Adipocyte (in vitro differentiated cells): ENCODE results near the gene NR4A3.
A peak's percentile ranks its signal among the peaks of the same experiment; 100 is the strongest.

Experiments used
- DNase-seq: peaks from one replicate; pipeline ENCODE4 v3.0.0-alpha.2; 2015; ENCODE audit warnings: low read depth
- H3K27me3 ChIP-seq: replicated peaks from 2 replicates; pipeline ENCODE4 v1.7.0; 2013; ENCODE audit warnings: mild to moderate bottlenecking, low read length, moderate library complexity; ENCODE audit not compliant: control insufficient read depth, insufficient read depth
- H3K36me3 ChIP-seq: 2 replicates; pipeline ENCODE4 v1.7.0; 2013; ENCODE audit warnings: low read length, mild to moderate bottlenecking, moderate library complexity; ENCODE audit not compliant: control insufficient read depth, insufficient read depth, severe bottlenecking
- H3K4me1 ChIP-seq: 2 replicates; pipeline ENCODE4 v1.7.0; 2013; ENCODE audit warnings: mild to moderate bottlenecking, low read length, moderate library complexity; ENCODE audit not compliant: control insufficient read depth, insufficient read depth
- H3K4me3 ChIP-seq: 2 replicates; pipeline ENCODE4 v1.7.0; 2013; ENCODE audit warnings: mild to moderate bottlenecking, low read length, moderate library complexity
- H3K9ac ChIP-seq: 2 replicates; pipeline ENCODE4 v1.7.0; 2013; ENCODE audit warnings: mild to moderate bottlenecking, low read length, moderate library complexity
- H3K9me3 ChIP-seq: 2 replicates; pipeline ENCODE4 v1.7.0; 2013; ENCODE audit warnings: mild to moderate bottlenecking, low read length, moderate library complexity; ENCODE audit not compliant: control insufficient read depth

NR4A3 gene

DNA sequence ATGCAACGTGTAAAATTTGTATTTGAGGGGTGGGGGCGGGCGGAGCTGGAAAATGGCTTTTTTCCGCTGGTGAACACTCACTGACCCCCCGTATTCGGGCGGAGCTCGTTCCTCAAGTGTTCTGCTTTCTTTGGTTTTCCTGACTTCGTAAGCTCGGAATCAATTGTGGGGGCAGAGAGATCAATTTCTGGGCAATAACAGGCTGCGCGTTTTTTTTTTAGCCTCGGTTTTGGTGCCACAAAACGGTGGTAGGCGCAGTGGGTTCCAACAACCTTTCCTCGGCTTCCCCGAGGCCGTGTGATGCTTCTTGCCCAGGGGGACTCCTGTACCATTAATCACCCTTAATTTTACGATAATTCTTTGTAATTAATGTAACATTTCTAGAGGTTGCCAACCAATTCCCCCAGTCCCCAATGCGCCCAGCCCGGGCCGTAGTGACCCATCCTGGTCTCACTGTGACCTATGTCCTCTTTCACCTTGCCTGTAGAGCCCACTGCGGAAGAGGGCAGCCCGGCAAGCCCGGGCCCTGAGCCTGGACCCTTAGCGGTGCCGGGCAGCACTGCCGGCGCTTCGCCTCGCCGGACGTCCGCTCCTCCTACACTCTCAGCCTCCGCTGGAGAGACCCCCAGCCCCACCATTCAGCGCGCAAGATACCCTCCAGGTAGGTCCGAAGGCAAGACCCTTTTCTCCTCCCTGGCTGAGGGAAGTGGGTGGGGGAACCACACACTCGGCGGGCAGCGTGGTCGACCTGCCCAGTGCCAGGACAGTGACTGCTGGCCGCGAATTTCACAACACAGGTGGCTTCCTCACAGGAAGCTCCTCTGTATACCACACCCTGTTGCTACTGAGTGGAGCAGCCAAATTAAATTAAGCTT, 3.7 kb downstream of the NR4A3 start:
- Histone ChIP-seq H3K4me3 (peak overlapping the region; percentile 85), H3K27me3 (peaks cover 7% of the 10 kb centered on the region), H3K9ac (peak overlapping the region; percentile 79), H3K4me1 (peaks cover 5% of the 10 kb centered on the region), H3K36me3 (no peaks in the 10 kb centered on the region), H3K9me3 (no peaks in the 10 kb centered on the region)
- no peak for DNase-seq

DNA sequence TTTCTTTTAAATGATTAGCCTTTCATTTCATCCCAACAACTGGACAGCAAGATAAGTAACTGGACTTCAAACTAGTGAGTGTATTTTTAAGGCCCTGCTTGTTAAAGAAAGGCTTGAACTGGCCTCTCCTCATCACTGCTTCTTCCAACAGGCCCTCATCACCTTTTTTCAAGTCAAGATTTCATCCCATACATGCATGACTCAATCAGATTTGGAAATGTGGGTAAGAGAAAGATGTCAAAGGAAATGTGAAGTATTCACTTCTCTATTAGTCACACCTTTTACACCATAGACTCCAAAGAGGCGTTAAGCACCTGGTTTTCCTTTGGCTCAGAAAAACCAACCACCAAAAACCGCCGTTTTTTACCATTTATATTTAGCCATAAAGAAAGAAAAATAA, 4.9 kb downstream of the NR4A3 start:
- no peak overlapping the region for H3K9ac ChIP-seq
- peaks cover 5% of the 10 kb centered on the region for H3K4me1 ChIP-seq
- H3K27me3 ChIP-seq: peaks cover 7% of the 10 kb centered on the region
- no peak overlapping the region for H3K4me3 ChIP-seq
- no peaks in the 10 kb centered on the region for H3K9me3 ChIP-seq
- no peaks in the 10 kb centered on the region for H3K36me3 ChIP-seq
- no peak for DNase-seq

DNA sequence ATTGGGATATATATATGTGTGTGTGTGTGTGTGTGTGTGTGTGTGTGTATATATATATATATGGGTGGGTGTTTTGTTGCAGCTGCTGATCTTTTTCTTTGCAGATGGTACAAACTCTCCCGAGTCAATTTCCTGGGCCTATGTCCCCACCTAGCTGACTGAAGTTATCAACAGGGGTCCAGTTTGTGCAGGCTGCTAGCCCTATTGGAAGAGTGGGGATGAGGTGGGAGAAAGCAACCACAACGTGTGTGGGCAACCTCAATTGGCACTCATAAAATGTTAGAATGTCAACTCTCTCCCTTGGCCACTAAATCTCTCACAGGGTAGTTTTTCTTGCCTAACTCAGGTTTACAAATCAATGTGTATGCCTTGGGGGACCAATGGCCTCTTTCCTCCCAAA, 5.6 kb downstream of the NR4A3 start:
- no peak for DNase-seq
- H3K9me3 ChIP-seq: no peaks in the 10 kb centered on the region
- H3K36me3 ChIP-seq: no peaks in the 10 kb centered on the region

DNA sequence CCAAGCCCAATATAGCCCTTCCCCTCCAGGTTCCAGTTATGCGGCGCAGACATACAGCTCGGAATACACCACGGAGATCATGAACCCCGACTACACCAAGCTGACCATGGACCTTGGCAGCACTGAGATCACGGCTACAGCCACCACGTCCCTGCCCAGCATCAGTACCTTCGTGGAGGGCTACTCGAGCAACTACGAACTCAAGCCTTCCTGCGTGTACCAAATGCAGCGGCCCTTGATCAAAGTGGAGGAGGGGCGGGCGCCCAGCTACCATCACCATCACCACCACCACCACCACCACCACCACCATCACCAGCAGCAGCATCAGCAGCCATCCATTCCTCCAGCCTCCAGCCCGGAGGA, 6.3 kb downstream of the NR4A3 start:
- DNase-seq: no peak
- Histone ChIP-seq H3K27me3 (peaks cover 7% of the 10 kb centered on the region), H3K9me3 (no peaks in the 10 kb centered on the region), H3K9ac (no peak overlapping the region), H3K4me1 (peaks cover 5% of the 10 kb centered on the region), H3K4me3 (no peak overlapping the region), H3K36me3 (no peaks in the 10 kb centered on the region)

More for the DNA sequence above, 5.6 kb downstream of the NR4A3 start:
- Histone ChIP-seq H3K9ac (no peak overlapping the region), H3K4me1 (peaks cover 5% of the 10 kb centered on the region), H3K4me3 (no peak overlapping the region), H3K27me3 (peaks cover 7% of the 10 kb centered on the region)

DNA sequence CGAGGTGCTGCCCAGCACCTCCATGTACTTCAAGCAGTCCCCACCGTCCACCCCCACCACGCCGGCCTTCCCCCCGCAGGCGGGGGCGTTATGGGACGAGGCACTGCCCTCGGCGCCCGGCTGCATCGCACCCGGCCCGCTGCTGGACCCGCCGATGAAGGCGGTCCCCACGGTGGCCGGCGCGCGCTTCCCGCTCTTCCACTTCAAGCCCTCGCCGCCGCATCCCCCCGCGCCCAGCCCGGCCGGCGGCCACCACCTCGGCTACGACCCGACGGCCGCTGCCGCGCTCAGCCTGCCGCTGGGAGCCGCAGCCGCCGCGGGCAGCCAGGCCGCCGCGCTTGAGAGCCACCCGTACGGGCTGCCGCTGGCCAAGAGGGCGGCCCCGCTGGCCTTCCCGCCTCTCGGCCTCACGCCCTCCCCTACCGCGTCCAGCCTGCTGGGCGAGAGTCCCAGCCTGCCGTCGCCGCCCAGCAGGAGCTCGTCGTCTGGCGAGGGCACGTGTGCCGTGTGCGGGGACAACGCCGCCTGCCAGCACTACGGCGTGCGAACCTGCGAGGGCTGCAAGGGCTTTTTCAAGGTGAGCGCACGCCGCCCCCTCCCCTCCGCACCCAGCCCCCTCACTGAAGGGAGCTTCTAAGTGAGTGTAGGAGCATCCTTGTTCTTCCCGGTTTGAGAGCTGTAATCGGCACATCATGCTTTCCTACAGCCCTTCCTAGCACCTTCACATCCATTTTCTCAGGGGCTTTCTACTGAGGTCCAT, 6.9 kb downstream of the NR4A3 start:
- Histone ChIP-seq H3K36me3 (peaks cover 2% of the 10 kb centered on the region), H3K4me3 (peak overlapping the region; percentile 56), H3K9ac (no peak overlapping the region), H3K27me3 (peaks cover 7% of the 10 kb centered on the region), H3K4me1 (peaks cover 5% of the 10 kb centered on the region), H3K9me3 (no peaks in the 10 kb centered on the region)
- DNase-seq: no peak

DNA sequence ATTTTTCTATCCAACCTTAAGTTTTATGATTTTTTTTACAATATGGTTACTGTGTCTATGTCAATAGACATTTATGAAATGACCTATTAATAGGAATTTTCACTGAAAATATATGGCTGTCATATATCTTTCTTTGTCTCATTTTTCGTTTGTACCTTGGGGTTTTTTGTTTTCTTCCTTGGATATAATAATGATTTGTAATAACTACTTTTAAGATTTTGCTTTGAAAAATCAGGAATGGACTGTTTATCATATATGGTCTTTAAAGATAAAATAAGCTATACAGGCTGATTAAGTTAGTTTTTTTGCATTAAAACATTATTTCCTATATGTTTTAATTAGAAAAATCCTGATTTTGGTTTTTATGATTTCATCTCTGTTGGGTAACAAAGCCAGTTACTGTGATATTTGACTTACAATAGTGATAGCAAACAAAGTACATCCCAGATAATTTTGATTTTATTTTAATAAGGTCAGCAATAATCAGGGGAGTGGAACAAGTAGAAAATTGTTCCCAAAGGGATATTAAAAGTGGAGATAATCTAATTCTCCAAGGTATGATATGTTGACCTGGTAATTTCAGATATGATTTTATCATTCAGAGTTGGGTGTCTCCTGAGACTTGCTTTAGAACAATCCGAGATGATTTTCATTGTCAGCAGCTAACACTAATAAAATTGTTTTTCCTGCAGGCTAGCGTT, 10.3 kb downstream of the NR4A3 start:
- Histone ChIP-seq H3K27me3 (peaks cover 7% of the 10 kb centered on the region), H3K4me3 (no peak overlapping the region), H3K36me3 (peaks cover 6% of the 10 kb centered on the region), H3K9ac (no peak overlapping the region), H3K4me1 (no peaks in the 10 kb centered on the region), H3K9me3 (no peaks in the 10 kb centered on the region)
- DNase-seq: no peak

DNA sequence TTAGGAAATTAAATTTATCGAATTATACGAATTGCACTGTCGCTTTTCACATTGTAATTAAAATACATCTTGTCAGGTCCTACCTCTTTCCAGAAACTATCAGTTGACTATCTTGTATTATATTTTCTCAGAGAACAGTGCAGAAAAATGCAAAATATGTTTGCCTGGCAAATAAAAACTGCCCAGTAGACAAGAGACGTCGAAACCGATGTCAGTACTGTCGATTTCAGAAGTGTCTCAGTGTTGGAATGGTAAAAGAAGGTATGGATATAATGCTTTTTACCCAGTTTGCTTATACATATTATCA, 10.8 kb downstream of the NR4A3 start:
- H3K9ac ChIP-seq: no peak overlapping the region
- DNase-seq: no peak
- H3K4me3 ChIP-seq: no peak overlapping the region
- peaks cover 4% of the 10 kb centered on the region for H3K27me3 ChIP-seq
- H3K36me3 ChIP-seq: peaks cover 6% of the 10 kb centered on the region
- no peaks in the 10 kb centered on the region for H3K4me1 ChIP-seq
- H3K9me3 ChIP-seq: no peaks in the 10 kb centered on the region

DNA sequence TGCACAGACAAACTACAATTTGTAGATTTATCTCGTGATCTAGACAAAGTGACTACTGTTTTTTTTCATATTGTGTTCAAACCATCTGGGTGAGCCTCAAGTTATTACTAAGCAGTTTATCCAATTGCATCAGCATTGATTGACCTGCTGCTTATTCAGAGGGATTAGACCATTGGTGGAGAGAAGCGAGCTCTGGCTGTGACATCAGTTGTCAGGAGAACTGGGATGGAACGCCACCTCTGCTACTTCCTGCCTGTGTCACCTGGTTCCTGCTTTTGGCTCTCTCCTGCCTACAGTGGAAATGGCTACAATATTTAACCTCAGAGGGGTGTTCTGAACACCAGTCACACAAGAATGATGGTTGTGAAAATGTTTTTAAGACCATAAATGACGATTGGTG, 12.1 kb downstream of the NR4A3 start:
- no peaks in the 10 kb centered on the region for H3K4me1 ChIP-seq
- no peaks in the 10 kb centered on the region for H3K27me3 ChIP-seq
- H3K9me3 ChIP-seq: no peaks in the 10 kb centered on the region
- DNase-seq: no peak
- no peak overlapping the region for H3K4me3 ChIP-seq
- H3K9ac ChIP-seq: no peak overlapping the region
- peaks cover 6% of the 10 kb centered on the region for H3K36me3 ChIP-seq

DNA sequence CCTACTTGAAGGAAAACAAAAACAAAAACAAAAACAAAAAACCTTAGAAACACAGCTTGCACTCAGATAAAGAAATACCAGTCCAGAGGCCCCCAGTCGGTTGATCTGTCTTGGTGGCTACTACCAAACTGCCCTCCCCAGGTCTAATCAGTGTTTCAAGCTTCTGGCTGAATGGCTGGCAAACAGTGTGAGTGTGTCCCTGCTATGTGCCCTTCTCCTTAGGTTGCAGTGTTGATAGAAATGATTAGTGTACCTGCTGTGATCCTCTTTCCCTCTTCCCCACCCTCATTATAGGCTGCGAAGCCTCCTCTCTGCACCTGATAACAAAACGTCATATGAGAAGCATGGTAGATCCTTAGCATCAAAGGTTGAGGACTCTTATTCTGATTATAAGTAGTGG, 12.8 kb downstream of the NR4A3 start:
- no peaks in the 10 kb centered on the region for H3K27me3 ChIP-seq
- H3K4me3 ChIP-seq: no peak overlapping the region
- no peaks in the 10 kb centered on the region for H3K9me3 ChIP-seq
- no peaks in the 10 kb centered on the region for H3K4me1 ChIP-seq
- no peak overlapping the region for H3K9ac ChIP-seq
- peaks cover 6% of the 10 kb centered on the region for H3K36me3 ChIP-seq
- DNase-seq: no peak

DNA sequence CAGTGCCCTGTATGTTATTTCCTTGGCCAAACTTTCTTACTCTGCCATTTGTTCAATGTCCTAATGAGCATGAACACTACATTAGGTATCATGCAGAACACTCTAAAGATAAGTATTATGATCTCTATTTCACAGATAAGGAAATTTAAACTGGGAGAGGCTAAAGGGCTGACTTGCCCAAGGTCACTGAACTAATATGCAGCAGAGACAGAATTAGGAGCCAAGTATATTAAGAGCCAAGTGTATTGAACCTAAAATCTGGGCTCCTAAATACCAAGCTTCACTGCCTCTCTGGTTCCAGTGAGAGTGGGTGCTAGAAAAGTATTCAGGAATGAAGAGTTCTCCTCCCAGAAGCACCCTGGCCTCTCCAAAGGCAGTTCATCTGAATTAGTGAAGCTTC, 13.5 kb downstream of the NR4A3 start:
- H3K36me3 ChIP-seq: peaks cover 6% of the 10 kb centered on the region
- H3K27me3 ChIP-seq: no peaks in the 10 kb centered on the region
- no peak for DNase-seq
- H3K4me3 ChIP-seq: no peak overlapping the region
- H3K9ac ChIP-seq: no peak overlapping the region
- H3K4me1 ChIP-seq: no peaks in the 10 kb centered on the region
- no peaks in the 10 kb centered on the region for H3K9me3 ChIP-seq

DNA sequence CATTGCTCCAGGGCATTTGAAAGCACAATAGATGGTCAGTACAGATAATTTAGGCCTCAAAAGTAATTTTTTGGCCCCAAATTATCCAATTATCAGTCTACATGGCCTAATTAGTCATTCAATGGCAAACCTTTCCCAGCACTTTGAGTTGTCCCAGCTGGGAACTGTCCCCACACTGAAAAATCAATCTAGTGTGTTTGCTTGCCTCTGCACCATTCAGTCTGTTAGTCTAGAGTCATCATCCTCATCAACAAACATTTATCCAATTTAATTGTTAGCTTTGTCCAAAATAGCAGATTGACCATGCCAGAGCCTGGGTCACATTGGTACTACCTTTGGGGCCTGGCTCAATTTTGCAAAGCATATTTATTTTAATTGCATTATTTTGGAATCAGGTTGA, 13.9 kb downstream of the NR4A3 start:
- Histone ChIP-seq H3K27me3 (no peaks in the 10 kb centered on the region), H3K9me3 (no peaks in the 10 kb centered on the region), H3K4me3 (no peak overlapping the region), H3K36me3 (peaks cover 6% of the 10 kb centered on the region), H3K4me1 (no peaks in the 10 kb centered on the region), H3K9ac (no peak overlapping the region)
- no peak for DNase-seq
